Epithelial cell of proximal tubule (primary cell): Measurements from ENCODE around the gene ZNF606. TPM values are rescaled to one million over a fixed set of nuclear protein-coding genes. Genes with fewer than 3 reads are reported as not detected.
"Not testable (repeated sequence)": the region's sequence is repeated elsewhere in the genome, so short reads cannot be mapped to it uniquely, and the experiment has no call there.

Source experiments
- DNase-seq: peaks from one replicate; pipeline ENCODE4 v3.0.0-alpha.2; 2011; ENCODE audit warnings: low read depth
- H3K4me3 ChIP-seq: 2 replicates; pipeline ENCODE4 v1.5.1; 2011; ENCODE audit warnings: low read depth, mild to moderate bottlenecking, low read length
- total RNA-seq: library from RNA; depleted of rRNA; stranded (reverse); fragments of >200 nt; gene quantifications from 2 replicates; pipeline ENCODE4 v1.2.3, GENCODE V29; 2015
- TF ChIP-seq, protein P1 (sequence below): conservative IDR thresholded peaks from 2 replicates; pipeline ENCODE4 v1.5.1; 2012; ENCODE audit warnings: low read depth, mild to moderate bottlenecking, low read length

Gene ZNF606
- total RNA-seq, 1 donor from 2014 or later = 23.6 TPM

DNA sequence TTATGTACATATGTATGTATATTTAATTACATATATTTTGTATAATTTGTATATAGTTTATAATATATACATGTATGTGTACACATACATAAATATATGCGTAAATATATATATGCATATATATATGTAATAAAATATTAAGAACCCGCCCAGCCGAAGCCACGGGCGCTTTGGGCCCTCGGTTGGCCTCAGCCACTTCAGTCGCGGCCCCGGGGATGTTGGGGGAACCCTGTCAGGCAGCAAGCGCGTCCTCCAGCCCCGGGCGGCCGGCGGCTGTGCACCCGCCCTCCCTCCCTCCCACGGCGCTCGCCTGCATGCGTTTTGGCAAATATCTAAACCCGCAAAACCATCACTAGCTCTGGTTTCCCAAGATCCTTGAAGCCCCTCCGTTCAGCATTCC lies 7.9 kb upstream of the ZNF606 start:
- TF ChIP-seq, protein P1, sequence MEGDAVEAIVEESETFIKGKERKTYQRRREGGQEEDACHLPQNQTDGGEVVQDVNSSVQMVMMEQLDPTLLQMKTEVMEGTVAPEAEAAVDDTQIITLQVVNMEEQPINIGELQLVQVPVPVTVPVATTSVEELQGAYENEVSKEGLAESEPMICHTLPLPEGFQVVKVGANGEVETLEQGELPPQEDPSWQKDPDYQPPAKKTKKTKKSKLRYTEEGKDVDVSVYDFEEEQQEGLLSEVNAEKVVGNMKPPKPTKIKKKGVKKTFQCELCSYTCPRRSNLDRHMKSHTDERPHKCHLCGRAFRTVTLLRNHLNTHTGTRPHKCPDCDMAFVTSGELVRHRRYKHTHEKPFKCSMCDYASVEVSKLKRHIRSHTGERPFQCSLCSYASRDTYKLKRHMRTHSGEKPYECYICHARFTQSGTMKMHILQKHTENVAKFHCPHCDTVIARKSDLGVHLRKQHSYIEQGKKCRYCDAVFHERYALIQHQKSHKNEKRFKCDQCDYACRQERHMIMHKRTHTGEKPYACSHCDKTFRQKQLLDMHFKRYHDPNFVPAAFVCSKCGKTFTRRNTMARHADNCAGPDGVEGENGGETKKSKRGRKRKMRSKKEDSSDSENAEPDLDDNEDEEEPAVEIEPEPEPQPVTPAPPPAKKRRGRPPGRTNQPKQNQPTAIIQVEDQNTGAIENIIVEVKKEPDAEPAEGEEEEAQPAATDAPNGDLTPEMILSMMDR = no peak
- no peak for DNase-seq
- H3K4me3 ChIP-seq = no peak overlapping the region

DNA sequence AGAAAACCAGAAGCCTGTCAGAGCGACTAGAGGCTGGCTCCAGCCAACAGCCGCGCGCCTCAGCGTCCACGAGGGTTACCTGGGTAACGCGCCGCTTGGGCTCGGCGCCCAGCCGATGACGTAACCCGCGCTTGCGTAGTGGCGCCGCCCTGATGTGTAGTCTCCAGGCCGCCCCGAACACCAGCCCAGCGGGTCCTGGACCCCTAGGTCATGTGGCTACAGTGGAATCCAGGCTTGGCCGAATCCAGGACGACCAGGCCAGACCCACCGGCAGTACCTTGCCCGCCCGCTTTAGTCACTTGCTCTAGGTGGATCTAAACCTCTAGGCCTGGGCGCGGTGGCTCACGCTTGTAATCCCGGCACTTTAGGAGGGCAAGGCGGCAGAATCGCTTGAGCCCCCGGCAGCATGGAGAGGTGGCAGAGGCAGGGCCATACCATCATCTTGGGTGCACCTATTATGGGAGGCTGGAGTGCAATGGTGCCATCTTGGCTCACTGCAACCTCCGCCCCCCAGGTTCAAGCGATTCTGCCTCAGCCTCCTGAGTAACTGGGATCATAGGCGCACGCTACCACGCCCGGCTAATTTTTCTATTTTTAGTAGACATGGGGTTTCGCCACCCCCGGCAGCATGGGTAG lies 7.2 kb upstream of the ZNF606 start:
- DNase-seq = peak; percentile 22
- peak overlapping the region; percentile 62 for H3K4me3 ChIP-seq
- TF ChIP-seq, protein P1 = no peak

DNA sequence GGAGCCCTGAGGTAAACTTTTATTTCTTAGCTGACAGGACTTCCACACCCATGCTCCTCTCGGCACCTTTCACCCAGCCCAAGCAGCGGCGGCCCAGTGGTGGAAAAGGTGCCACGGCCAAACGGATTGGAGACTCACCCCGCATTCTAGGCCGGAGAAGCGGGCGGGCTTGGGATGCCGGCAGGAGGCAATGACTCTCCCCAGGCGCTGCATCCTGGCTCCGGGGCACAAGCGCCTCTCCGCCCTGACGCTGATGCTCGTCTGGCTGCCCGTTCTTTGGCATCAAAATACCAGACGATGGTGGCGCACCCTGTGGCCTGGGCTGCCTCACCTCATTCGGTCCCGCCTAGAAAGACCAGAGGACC lies 6.7 kb upstream of the ZNF606 start:
- peak overlapping the region; percentile 62 for H3K4me3 ChIP-seq
- DNase-seq = no peak
- TF ChIP-seq, protein P1 = no peak

DNA sequence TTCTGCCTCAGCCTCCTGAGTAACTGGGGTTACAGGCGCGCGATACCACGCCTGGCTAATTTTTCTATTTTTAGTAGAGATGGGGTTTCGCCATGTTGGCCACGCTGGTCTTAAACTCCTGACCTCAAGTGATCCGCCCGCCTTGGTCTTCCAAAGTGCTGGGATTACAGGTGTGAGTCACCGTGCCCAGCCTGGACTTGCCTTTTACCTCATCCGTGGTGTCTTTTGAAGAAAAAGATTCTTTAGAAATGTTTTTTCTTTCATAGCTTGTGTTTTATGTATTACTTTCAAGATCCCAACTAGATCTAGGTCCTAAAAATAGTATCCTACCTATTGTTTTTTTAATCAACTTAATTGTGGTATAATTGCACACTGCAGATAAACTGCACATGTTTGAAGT lies 6.3 kb upstream of the ZNF606 start:
- not testable (repeated sequence) for DNase-seq
- H3K4me3 ChIP-seq = peak overlapping the region; percentile 62

DNA sequence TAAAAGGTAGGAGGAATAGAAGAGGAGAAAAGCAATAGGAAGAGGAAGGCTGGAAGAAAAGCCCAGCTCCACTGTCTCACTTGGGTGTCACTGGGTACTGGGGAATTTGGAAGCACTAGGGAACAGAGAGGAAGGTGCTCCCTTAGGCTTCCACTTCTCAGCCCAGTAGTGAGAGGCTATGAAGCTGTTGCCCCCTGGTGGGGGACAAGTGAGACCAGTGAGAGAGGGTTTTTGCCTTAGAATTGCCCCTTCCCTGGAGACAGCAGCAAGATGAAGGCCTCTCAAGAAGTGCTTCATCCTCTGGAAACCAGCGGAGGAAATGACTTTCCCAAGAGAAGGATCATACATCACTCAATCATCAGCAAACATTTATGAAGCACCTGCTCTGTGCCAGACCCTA lies 4.7 kb upstream of the ZNF606 start:
- H3K4me3 ChIP-seq = no peak overlapping the region
- no peak for DNase-seq
- TF ChIP-seq, protein P1 = peak; percentile 14

DNA sequence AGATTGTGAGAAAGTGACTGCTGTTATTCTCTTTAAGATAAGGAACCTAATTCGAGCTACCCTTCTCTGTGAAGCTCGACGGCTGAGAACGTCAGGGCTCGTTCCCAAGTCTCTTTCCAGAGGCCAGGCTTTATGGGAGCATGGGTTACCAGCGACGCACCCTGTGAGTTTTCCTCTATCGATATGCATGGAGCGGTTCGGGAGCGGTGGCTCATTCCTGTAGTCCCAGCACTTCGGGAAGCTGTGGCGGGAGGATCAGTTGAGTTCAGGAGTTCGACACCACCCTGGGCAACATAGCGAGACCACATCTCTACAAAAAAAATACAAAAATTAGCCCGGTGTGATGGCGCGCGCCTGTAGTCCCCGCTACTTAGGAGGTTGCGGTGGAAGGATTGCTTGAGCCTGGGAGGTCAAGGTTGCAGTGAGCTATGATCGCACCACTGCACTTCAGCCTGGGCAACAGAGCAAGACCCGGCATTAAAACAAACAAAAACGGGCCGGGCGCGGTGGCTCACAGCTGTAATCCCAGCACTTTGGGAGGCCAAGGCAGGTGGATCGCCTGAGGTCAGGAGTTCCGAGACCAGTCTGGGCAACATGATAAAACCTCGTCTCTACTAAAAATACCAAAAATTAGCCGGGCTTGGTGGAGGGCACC lies 681 bp upstream of the ZNF606 start:
- H3K4me3 ChIP-seq = peak overlapping the region; percentile 68
- TF ChIP-seq, protein P1 = no peak
- DNase-seq = no peak

DNA sequence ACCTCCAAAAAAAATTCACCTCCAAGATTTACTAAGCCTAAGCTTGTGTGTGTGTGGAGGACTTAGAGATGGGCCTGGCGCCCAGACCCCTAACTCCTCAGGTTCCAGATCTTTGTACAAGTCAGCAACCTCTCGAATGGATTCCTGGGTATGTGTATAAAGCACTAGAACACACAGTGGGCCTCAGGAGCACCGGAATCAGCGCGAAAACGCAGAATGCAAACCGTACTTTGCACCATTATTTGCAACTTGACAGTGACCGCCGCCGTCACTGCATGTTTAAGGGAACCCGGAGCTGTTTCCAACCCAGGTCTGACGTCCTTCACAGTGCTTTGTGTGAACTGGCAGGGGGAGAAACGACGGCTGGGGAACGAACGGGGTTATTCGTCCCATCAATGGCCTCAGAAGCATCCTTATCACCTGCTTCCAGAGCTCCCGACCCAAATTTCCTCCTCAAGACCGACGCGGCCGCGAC lies 688 bp downstream of the ZNF606 start:
- no peak for DNase-seq

More for the DNA sequence above, 688 bp downstream of the ZNF606 start:
- TF ChIP-seq, protein P1 = no peak
- H3K4me3 ChIP-seq = peak overlapping the region; percentile 68
